Measurements from ENCODE around the gene ALDH3A1.

Gene ALDH3A1

GRCh38 chr17:19740933-19741332 lies 7.2 kb downstream of the ALDH3A1 start:
- DNase-seq (ENCODE audit: low spot score) = no peak

- DNase-seq (ENCODE audit: low spot score) = no peak
These were observed 8.6 kb downstream of the ALDH3A1 start for GRCh38 chr17:19739241-19740201.

- no peak for DNase-seq (ENCODE audit: low spot score)
These were observed 9.3 kb downstream of the ALDH3A1 start for GRCh38 chr17:19738757-19739156.

GRCh38 chr17:19738073-19738449 lies 10.0 kb downstream of the ALDH3A1 start:
- no peak for DNase-seq (ENCODE audit: low spot score)

- no peak for DNase-seq (ENCODE audit: low spot score)
These were observed 10.6 kb downstream of the ALDH3A1 start for GRCh38 chr17:19737305-19738072.

GRCh38 chr17:19736071-19736470 lies 12.0 kb downstream of the ALDH3A1 start:
- DNase-seq (ENCODE audit: low spot score) = no peak

GRCh38 chr17:19733953-19734526 lies 14.1 kb downstream of the ALDH3A1 start:
- no peak for DNase-seq (ENCODE audit: low spot score)

- DNase-seq (ENCODE audit: low spot score) = no peak
These were observed 16.5 kb downstream of the ALDH3A1 start for GRCh38 chr17:19731626-19732025.

- DNase-seq (ENCODE audit: low spot score) = no peak
These were observed 17.3 kb downstream of the ALDH3A1 start for GRCh38 chr17:19730843-19731242.

- no peak for DNase-seq (ENCODE audit: low spot score)
These were observed 18.2 kb downstream of the ALDH3A1 start for GRCh38 chr17:19729900-19730299.

GRCh38 chr17:19728084-19728495 lies 20.0 kb downstream of the ALDH3A1 start:
- DNase-seq (ENCODE audit: low spot score) = peak; percentile 89

- peak; percentile 84 for DNase-seq (ENCODE audit: low spot score)
These were observed 20.5 kb downstream of the ALDH3A1 start for GRCh38 chr17:19727501-19728078.

GRCh38 chr17:19726631-19727376 lies 21.3 kb downstream of the ALDH3A1 start:
- no peak for DNase-seq (ENCODE audit: low spot score)

GRCh38 chr17:19725486-19725885 lies 22.6 kb downstream of the ALDH3A1 start:
- DNase-seq (ENCODE audit: low spot score) = no peak

- DNase-seq (ENCODE audit: low spot score) = no peak
These were observed 23.3 kb downstream of the ALDH3A1 start for GRCh38 chr17:19724501-19725420.

- no peak for DNase-seq (ENCODE audit: low spot score)
These were observed 24.1 kb downstream of the ALDH3A1 start for GRCh38 chr17:19723964-19724363.

- no peak for DNase-seq (ENCODE audit: low spot score)
These were observed 27.3 kb downstream of the ALDH3A1 start for GRCh38 chr17:19720631-19721426.

- DNase-seq (ENCODE audit: low spot score) = no peak
These were observed 28.0 kb downstream of the ALDH3A1 start for GRCh38 chr17:19720210-19720475.

- DNase-seq (ENCODE audit: low spot score) = no peak
These were observed 28.5 kb downstream of the ALDH3A1 start for GRCh38 chr17:19719355-19720209.

Measured in AG20443 (cell line).